Measurements from ENCODE around the gene SLC27A1. TPM values are rescaled to one million over a fixed set of nuclear protein-coding genes. Genes with fewer than 3 reads are reported as not detected.

The SLC27A1 gene
- total RNA-seq, 1 experiment from 2014 or later, result 8.6 TPM

- TF ChIP-seq NR3C1 (CRISPR knock-in tag; conservative IDR thresholded peaks at IDR 0.05; ENCODE audit: low read depth), result no peak
- TF ChIP-seq MLX (CRISPR knock-in tag; IDR thresholded peaks at IDR 0.05), result no peak
- TF ChIP-seq CBFB (CRISPR knock-in tag; IDR thresholded peaks at IDR 0.05; ENCODE audit: low read depth), result no peak
- TF ChIP-seq MAX (CRISPR knock-in tag; IDR thresholded peaks at IDR 0.05), result no peak
- TF ChIP-seq TCF7 (CRISPR knock-in tag; IDR thresholded peaks at IDR 0.05; ENCODE audit: low read depth), result no peak
- no peak for TF ChIP-seq ZNF219 (CRISPR knock-in tag; IDR thresholded peaks at IDR 0.05; ENCODE audit: borderline replicate concordance)
- TF ChIP-seq NFATC4 (CRISPR knock-in tag; IDR thresholded peaks at IDR 0.05), result no peak
- TF ChIP-seq ZNF281 (CRISPR knock-in tag; IDR thresholded peaks at IDR 0.05), result no peak
- no peak for TF ChIP-seq ATF6 (CRISPR knock-in tag; IDR thresholded peaks at IDR 0.05)
- TF ChIP-seq ATF1 (CRISPR knock-in tag; IDR thresholded peaks at IDR 0.05), result no peak
- no peak overlapping the region for H3K4me3 Mint-ChIP-seq
- no peaks in the 10 kb centered on the region for H3K9me3 Mint-ChIP-seq
- peaks cover 4% of the 10 kb centered on the region for H3K4me1 Mint-ChIP-seq
- H3K27me3 Mint-ChIP-seq (ENCODE audit: low read depth), result peaks cover 29% of the 10 kb centered on the region
- ChIA-PET CTCF (no interaction called here), POLR2A (interaction anchor here (0.7 kb wide), 1 partner anchor 54 kb away, joined by 6 read pairs; no protein-coding TSS in a partner anchor)
- no peak overlapping the region; the same call in 1 of the 2 replicates for H3K27ac Mint-ChIP-seq
- no peak for ATAC-seq
- H3K36me3 Mint-ChIP-seq, result no peaks in the 10 kb centered on the region
- DNase-seq (ENCODE audit: low spot score), result no peak
Observed at GRCh38 chr19:17542793-17543582, 72.7 kb downstream of the SLC27A1 start.

GRCh38 chr19:17543986-17544385 lies 73.7 kb downstream of the SLC27A1 start:
- H3K27ac Mint-ChIP-seq, result no peak overlapping the region
- DNase-seq (ENCODE audit: low spot score), result no peak
- ChIA-PET POLR2A (interaction anchor here (0.7 kb wide), 1 partner anchor 55 kb away, joined by 6 read pairs; no protein-coding TSS in a partner anchor), CTCF (interaction anchor here (1.0 kb wide), 1 partner anchor 310 kb away, joined by 3 read pairs; no protein-coding TSS in a partner anchor)
- no peaks in the 10 kb centered on the region for H3K36me3 Mint-ChIP-seq
- peaks cover 1% of the 10 kb centered on the region for H3K9me3 Mint-ChIP-seq
- no peak for ATAC-seq
- H3K4me1 Mint-ChIP-seq, result no peaks in the 10 kb centered on the region
- H3K27me3 Mint-ChIP-seq (ENCODE audit: low read depth), result peaks cover 23% of the 10 kb centered on the region
- H3K4me3 Mint-ChIP-seq, result no peak overlapping the region
- no peak for TF ChIP-seq NFE2L1 (CRISPR knock-in tag; IDR thresholded peaks at IDR 0.05)
- no peak for TF ChIP-seq FOXP1 (CRISPR knock-in tag; IDR thresholded peaks at IDR 0.05; ENCODE audit: borderline replicate concordance)
- TF ChIP-seq FOXP4 (CRISPR knock-in tag; IDR thresholded peaks at IDR 0.05), result no peak

GRCh38 chr19:17544418-17544817 lies 74.1 kb downstream of the SLC27A1 start:
- no peak for DNase-seq (ENCODE audit: low spot score)
- H3K36me3 Mint-ChIP-seq, result no peaks in the 10 kb centered on the region
- H3K27ac Mint-ChIP-seq, result no peak overlapping the region
- no peak overlapping the region for H3K4me3 Mint-ChIP-seq
- no peak for TF ChIP-seq IRF2 (CRISPR knock-in tag; IDR thresholded peaks at IDR 0.05; ENCODE audit: borderline replicate concordance, low read depth)
- CTCF ChIA-PET, result interaction anchor here (0.6 to 1.0 kb wide), 2 partner anchors 160 to 310 kb away, joined by 3 read pairs; no protein-coding TSS in a partner anchor
- ATAC-seq, result no peak
- peaks cover 5% of the 10 kb centered on the region for H3K9me3 Mint-ChIP-seq
- H3K4me1 Mint-ChIP-seq, result no peaks in the 10 kb centered on the region
- POLR2A ChIA-PET, result no interaction called here
- peaks cover 26% of the 10 kb centered on the region for H3K27me3 Mint-ChIP-seq (ENCODE audit: low read depth)

Measured in WTC11 (cell line).